ENCODE measurements around the gene FTO.

GRCh38 chr16:54118846-54119245 is 414.9 kb downstream of the FTO start:
- TF ChIP-seq CTCF (IDR thresholded peaks at IDR 0.05; ENCODE audit: poor library complexity) (no peak), EZH2 (IDR thresholded peaks at IDR 0.05; ENCODE audit: borderline replicate concordance) (no peak), EZH2phosphoT487 (IDR thresholded peaks at IDR 0.05; ENCODE audit: low read depth, severe bottlenecking, unreplicated experiment) (no peak)

Measured in hepatocyte (in vitro differentiated cells).